Fibroblast of skin of left quadriceps (primary cell): ENCODE data around the gene ABCF3.

ENCODE experiments used
- DNase-seq, 2 experiments: peaks; one replicate each; pipeline ENCODE4 v3.0.0-alpha.2; 2013; ENCODE audit warnings: low read depth in 2 of 2

The ABCF3 gene

DNA sequence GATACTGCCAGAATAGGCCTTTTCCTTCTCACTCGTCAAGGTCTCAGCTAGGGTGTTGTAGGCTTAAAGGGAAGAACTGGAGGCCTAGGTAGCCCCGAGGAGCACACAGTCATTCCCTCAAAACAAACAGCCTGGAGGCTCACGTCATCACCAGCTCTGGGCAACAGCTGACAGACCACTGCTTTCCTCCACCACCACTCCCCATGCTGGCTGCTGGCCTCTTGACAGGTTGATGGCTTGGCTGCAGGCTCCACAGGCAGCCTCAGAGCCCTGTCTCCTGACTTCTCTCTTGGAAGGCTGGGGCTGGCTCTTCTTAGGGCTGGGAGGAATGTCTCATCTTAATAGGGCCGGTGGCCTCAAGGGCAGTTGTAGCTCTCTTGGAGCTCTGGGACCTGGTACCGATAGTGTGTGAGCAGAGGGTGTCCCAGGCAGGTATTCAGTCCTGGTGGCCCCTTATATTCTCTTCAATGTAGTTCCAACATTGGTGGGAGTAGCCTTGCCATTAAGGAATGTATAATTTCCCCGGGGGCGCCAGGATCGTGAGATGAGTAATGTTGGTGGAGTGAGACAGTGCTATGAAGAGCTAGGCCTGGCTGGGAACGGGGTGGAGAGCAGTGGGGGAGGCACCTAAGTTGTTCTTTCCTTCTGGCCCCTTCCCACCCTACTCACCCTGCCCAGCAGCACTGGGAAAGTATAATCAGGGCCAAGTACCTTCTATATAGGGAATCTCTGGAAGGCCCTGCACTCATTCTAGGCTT lies 17.5 kb upstream of the ABCF3 start:
- DNase-seq = no peak

DNA sequence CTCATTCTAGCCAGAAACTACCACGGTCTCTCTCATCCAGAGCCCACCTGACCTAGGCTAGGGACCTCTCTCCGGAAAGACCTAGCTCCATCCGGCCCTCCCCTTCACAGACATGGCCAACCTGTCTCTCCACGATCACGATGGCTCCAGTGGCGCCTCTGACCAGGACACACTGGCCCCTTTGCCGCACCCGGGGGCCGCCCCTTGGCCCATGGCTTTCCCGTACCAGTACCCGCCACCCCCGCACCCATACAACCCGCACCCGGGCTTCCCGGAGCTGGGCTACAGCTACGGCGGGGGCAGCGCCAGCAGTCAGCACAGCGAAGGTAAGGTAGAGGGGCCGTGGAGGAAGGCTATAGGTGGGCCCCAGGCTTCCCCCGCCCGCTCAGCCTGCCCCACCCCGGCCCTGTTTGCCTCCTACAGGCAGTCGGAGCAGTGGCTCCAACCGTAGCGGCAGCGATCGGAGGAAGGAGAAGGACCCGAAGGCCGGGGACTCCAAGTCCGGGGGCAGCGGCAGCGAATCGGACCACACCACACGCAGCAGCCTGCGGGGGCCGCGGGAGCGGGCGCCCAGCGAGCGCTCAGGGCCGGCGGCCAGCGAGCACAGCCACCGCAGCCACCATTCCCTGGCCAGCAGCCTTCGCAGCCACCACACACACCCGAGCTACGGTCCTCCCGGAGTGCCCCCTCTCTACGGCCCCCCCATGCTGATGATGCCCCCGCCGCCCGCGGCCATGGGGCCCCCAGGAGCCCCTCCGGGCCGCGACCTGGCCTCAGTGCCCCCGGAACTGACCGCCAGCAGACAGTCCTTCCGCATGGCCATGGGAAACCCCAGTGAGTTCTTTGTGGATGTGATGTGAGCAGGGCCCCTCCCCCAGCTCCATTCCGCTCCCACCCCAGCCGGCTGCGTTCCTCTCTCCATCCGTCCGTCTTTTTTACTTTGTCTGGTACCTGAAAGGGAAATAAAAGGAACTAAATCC lies 15.8 kb upstream of the ABCF3 start:
- no peak for DNase-seq

DNA sequence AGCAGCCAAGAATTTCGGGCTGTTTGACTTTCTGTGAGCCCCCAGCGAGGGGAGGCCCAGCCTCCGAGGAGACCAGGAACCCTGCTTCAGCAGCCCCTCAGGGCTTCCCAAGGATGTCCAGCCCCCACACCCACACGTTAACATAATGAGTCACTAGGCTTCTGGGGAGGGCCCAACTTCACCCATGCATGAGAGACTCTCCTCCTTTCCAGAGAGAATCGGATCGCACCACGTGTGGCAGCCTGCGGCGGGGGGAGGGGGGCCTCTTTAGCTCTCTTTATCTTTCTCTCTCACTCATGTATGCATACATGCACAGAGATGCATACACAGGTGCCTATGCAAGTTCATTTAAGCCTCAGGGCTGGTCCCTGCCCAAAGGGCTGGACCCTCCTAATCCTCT lies 14.4 kb upstream of the ABCF3 start:
- no peak for DNase-seq

DNA sequence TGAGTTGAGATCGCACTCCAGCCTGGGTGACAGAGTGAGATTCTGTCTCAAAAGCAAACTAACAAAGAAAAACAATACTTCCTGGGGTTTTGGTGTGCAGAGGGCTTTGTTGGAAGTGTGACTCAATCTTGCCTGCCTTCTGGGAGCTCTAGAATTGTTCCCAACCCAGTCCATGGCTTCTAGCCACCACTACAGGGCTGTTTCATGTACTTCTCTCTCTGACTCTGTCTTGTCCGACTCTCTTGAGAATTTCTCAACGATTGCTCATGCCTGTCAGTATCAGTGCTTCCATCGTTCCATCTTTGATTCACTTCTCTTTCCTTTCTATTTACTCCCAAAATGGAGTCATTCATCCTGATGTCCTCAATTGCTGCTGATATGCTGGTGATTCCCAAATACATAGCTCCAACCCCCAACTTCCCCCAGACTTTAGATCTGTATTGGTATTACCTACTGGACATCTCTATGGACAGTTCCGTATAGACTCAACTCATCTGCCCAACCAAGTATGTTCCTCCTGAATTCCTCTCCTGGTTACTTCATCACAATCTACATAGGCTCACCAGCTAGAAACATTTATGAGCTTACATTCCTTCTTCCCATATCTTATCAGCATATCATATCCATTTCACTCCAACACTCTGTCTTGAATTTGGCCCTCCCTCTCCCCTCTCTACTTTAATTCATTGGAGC lies 13.2 kb upstream of the ABCF3 start:
- no peak for DNase-seq

DNA sequence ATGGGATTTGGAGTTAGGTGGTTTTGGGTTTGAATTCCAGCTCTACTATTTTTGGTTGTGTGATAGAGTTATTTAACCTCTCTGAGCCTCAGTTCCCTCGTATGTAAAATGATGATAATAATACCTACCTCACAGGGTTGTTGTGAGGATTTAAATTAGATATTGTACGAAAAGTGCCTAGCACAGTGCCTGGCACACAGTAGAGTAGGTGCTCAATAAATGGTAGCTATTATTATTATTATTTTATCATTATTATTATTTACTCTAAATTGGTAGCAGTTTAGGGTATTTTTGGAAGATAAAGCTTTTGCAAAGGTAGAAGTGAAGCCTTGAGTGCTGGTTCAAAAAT lies 12.7 kb upstream of the ABCF3 start:
- no peak for DNase-seq

DNA sequence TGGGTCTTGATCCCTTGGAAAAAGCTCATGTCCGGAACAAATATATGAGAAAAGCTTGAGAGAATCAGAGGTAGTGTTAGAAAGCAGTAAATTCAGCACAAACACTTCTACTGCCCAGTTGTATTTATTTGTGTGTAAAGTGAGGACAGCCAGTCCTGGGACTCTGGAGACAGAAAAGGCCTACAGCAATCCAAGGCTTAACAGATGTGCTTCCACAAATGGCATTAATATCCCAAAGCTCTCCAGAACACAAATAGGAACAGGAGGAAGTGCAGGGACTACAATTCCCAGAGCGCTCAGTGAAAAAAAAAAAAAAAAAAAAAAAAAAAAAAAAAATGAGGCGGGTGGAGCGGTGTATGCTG lies 11.7 kb upstream of the ABCF3 start:
- DNase-seq = no peak

DNA sequence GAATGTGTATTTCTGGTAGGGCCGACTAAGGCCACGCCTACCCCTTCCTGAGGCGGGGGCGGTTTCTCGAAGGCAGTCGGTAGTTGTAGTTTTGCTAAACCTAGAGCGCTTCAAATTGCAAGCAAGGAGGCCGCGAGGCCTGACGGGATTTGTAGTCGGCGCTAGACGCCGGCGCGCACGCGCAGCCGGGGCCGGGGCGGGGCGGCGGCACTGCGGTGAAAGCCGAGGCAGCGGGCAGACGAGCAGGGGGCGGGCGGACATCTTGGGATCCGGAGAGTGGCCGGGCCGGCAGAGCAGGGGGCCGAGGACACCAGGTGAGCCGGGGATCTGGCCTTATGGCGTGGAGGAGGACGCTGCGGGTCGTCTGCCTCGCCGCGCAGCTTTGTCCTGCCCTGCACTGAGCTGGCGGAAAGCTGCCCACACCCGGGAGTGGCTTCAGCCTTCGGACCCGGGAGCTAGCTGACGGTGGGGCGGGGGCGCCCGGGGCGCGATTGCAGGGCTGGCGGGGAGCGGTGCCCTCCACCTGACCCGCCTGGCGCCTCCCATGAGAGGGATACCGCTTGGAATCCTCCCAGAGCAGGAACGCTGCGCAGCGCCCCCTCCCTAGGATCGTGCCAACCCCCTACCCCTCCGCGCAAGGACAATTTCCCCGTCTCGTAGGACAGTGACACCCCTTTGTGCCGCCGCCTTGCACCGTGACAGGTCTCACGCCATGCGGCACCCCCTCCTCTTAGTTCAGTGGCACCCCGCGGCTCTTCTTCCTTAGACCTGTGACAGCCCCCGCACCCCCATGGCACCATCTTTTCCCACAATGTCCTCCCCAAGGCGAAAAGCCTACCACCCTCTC lies 11.1 kb upstream of the ABCF3 start, which contains the start of gene AP2M1:
TSS of gene AP2M1 (plus strand) at position 210 of the 847 bp plus-strand sequence. CDS start 2,139 bp downstream, outside the sequence.
- peak; percentile 99 for DNase-seq

DNA sequence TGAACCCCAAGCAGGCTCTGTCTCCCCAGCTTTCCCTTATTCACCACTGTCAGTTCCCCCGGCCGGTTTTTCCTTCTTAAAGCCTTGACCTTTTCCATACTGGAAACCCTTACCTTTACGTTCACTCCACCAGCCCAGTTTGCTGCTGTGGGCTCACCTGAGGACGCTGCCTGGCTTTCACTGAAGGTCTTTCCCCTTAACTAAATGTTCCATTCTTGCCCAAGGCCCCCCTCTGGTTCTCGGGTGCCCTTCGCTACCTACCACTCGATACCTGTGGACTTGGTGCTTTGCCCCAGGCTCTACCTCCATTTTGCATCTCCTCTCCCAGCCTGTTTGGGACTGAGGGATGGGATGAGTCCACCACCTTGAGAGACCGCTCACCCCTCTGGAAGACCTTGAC lies 10.5 kb upstream of the ABCF3 start:
- DNase-seq = no peak

DNA sequence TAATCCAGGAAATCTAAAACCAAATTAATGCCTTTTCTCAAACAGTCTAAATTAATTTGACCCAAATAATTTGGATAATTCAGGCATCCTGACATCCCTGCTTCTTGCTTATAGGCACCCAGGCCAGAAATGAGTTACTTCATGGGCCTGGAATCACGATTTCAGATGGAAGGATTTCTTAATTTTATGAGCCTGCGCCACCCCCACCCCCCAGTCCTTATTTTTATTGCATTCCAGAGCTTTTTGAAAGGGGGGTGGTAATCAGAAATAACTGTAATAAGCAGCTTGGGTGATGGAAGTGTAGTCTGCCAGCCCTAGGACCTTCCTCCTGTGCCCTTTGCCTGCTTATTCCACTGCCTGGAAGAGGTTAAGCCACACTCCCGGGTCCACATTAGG lies 10.0 kb upstream of the ABCF3 start:
- no peak for DNase-seq

DNA sequence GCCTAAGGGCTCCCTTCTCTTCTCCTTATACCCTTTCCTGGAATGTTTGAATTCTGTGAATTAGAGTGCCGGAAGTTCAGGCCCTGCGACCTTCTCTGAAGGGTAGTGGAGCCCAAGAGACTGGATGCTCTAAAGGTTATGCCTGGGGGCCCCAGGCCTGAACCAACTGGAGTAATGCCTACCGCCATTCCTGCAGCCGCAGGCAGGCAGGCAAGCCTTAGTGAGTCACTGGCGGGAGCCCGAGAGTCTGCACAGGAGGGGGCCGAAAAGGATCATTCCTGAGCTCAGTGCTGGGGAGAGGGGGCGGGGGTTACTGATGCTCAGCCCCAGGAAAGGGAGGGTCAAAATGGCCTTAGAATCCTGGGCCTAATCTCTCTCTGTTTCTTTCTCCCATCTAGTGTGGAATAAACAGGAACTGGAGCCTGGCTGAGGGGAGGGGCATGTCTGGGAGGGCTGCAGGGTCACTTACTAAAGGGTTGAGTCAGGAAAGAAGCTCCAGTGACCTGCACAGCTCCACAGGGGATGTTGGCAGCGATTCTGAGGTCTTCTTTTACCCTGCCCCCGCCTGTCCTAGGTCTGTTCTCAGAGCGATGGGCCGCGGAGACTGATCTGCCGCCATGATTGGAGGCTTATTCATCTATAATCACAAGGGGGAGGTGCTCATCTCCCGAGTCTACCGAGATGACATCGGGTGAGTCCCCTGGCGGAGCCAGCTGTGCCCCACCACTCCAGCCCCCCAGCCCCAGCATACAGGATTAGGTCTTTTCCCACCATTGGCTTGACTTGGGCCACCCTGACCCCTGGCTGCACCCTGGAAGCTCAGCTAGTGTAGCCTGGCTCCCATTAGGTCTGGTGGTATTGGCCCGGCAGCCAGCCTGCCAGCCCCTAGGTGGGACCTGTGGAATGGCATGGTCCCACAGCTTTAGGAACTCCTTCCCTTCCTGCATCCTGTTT lies 9.3 kb upstream of the ABCF3 start:
- peak; percentile 87 to 89 for DNase-seq

DNA sequence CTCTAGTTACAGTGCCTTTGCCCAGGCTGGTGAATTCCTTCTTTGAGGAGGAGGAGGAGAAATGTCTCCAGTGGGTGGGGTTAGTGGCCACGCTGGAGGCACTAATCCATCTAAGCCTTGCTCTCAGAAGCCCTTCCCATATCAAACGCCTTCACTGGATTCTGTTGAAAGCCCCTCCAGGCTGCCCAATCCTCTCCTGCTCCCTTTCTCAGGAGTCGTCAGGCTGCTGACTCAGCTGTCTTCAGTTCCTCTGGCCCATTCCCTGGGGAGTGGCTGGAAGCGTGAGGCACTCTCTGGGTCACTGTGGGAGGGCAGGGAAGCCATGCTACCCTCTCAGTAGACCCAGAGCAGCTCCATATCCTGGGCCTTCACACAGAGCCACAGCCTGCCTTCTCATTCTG lies 8.7 kb upstream of the ABCF3 start:
- no peak for DNase-seq

DNA sequence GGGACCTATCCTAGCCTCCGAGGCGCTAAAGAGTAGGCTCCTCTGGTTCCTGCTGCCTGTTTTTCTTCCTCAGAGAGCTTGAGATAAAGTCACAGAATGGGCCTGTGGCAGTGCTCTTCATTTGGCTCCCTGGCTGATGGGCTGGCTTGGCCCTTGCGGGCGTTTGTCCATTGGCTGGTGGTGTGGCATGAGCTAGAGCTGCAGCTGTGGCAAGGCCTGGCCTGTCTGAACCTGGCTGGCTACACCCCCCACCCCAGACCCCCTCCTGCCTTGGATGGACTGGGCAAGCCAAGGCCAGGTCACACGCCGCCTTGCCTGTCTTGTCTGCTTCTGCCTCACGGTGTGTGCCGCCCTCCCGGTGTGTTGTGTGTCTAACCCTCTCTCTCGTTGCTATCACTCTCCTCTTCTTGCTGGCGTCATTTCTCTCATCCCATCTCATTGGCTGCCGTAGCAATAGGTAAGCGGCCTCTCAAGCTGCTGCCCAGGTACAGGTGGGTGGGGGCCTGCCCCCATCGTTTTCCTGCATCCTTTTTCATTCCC lies 8.2 kb upstream of the ABCF3 start:
- no peak for DNase-seq

DNA sequence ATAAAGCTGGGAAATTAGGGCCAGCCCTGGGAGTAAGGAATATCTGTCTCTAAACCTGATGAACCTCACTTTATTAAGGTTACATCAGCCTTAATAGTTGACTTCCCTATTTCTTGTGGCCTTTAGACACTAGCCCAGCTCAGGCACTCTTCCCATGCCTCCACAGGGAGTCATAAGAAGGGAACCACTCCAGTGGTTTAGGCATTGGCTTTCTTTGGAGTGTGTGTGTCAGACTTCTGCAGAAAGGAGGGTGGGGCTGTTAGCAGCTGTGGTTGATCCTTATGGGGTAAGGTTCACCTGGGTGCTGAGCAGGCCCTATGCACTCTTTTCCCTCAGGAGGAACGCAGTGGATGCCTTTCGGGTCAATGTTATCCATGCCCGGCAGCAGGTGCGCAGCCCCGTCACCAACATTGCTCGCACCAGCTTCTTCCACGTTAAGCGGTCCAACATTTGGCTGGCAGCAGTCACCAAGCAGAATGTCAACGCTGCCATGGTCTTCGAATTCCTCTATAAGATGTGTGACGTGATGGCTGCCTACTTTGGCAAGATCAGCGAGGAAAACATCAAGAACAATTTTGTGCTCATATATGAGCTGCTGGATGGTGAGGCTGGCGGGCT lies 7.4 kb upstream of the ABCF3 start:
- no peak for DNase-seq

DNA sequence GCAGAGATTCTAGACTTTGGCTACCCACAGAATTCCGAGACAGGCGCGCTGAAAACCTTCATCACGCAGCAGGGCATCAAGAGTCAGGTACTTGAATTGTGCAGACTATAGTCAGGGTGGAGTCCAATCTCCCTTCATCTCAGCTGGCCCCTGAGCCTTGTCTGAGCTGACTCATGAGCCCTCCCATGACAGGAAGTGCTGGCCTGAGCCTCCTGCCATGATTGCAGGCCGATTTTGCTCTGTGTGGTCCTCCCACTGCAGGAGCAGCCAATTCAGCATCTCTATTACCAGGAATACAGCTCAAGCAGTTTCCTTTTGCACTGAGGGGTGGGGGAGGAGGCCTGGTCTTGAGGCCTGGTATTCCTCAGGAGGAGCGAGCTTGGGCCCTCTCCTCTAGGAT lies 5.8 kb upstream of the ABCF3 start:
- DNase-seq = no peak

DNA sequence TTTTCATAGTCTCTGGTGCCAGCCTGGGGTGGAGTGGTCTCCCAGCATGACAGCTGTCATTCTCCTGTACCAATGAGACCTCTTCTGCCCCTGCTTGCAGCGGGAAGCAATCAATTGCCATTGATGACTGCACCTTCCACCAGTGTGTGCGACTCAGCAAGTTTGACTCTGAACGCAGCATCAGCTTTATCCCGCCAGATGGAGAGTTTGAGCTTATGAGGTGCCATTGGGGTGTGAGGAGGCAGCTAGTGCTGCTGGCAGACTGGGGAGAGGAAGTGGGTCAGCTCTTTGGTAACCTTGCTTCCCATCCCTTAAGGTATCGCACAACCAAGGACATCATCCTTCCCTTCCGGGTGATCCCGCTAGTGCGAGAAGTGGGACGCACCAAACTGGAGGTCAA lies 4.4 kb upstream of the ABCF3 start:
- DNase-seq = no peak

DNA sequence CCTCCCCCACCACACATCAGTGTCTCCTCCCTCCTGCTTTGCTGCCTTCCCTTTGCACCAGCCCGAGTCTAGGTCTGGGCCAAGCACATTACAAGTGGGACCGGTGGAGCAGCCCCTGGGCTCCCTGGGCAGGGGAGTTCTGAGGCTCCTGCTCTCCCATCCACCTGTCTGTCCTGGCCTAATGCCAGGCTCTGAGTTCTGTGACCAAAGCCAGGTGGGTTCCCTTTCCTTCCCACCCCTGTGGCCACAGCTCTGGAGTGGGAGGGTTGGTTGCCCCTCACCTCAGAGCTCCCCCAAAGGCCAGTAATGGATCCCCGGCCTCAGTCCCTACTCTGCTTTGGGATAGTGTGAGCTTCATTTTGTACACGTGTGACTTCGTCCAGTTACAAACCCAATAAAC lies 2.3 kb upstream of the ABCF3 start:
- no peak for DNase-seq

DNA sequence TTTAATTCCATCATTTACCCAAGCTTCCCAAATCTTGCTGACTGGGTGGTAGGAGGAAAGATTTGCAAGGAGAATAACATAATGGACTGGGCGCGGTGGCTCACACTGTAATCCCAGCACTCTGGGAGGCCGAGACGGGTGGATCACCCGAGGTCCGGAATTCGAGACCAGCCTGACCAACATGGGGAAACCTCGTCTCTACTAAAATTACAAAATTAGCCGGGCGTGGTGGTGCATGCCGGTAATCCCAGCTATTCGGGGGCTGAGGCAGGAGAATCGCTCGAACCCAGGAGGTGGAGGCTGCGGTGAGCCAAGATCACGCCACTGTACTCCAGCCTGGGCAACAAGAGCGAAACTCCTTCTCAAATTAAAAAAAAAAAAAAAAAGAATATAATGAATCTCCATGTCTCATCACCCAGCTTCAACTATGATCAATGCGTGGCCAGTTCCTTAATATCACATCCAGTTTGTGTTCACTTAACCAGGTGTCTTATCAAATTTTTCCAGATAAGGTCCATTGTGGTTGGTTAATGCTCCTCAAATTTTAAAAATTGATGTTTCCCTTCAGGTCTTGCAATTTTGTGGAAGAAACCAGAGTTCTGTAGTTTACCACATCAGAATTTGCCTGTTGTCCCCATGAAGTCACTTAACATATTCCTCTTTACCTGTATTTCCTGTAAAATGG lies 1.3 kb upstream of the ABCF3 start:
- DNase-seq = no peak

DNA sequence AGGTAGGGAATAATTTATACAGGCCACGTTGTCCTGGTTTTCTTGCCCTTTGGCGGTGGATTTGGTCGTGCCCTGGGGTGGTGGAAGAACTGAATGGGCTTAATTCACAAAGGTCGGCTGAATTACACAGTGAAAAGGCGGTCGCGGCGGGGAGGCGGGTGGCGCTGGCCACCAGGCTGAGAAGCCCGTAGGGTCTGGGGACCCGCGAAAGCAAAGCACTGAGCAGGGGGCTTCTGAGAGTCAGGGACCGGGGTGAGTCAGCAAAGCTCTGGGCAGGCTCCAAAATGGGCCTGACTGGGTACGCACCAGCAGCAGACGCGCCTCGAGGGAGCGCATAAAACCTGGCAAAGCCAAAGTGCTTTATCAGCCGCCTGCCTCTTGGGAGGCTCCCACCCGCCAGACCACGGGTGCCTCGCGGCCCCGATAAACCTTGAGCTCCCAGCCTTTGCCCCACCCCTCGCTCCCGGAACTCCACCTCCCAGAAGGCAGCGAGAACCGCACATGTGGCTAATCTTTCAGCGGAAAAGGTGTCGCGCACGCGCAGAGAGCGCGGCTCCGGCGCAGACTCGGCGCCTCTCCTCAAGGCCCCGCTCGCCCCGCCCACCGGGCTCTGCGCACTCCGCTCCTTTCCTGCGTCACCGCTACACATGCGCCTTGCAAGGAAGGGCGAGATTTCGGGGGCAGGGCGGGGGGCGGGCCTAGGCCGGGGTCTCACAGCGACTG lies 377 bp upstream of the ABCF3 start:
- peak; percentile 97 for DNase-seq

DNA sequence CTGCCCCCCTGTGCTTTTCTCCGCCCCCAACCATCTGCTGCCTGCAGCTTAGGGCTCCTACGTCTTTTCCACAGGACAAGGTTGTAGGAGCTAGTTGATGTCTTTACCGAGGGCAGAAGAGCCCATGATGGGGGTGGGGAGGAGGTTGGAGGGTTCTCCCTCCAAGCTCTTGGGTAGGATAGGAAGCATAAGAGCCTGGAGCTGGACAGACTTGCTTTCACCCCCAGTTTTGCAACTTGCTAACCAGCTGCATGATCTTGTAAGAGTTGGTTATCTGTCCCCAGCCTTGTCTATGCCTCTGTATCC lies 856 bp downstream of the ABCF3 start:
- DNase-seq = no peak
